Germinal center (tissue), 1 donor: Measurements from ENCODE around the gene C20orf204.
A peak's percentile ranks its signal among the peaks of the same experiment; 100 is the strongest.

Experiments used
- DNase-seq: peaks from one replicate; pipeline ENCODE4 v3.0.0; 2012; ENCODE audit warnings: mixed read lengths, low spot score

The C20orf204 gene

DNA sequence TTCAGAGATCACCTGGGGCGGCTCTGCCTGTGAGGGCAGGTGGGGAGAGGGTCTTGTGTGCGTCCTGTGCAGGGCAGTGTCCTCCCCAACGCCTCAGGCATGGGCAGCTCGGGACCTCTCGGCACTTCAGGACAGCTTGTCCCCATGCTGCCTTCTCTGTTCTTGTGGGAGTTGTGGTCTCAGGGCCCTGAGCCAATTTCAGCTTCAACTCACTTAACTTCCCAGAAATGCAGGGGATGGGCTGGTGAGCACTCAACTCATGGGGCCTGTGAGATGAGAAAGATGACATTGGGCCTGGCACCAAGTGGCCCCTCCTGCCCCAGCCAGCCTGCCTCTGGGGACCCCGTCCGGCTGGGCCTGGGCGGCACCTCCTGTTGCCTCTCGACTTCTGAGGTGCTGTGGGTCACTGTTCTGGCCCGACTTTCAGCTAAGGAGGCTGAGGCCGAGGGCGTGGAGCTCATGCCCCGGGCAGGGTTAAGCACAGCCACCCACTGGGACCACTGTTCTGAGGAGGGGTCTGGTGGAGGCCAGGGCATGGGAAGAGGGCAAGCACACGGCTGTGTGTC is 36.6 kb downstream of the C20orf204 start:
- no peak for DNase-seq

DNA sequence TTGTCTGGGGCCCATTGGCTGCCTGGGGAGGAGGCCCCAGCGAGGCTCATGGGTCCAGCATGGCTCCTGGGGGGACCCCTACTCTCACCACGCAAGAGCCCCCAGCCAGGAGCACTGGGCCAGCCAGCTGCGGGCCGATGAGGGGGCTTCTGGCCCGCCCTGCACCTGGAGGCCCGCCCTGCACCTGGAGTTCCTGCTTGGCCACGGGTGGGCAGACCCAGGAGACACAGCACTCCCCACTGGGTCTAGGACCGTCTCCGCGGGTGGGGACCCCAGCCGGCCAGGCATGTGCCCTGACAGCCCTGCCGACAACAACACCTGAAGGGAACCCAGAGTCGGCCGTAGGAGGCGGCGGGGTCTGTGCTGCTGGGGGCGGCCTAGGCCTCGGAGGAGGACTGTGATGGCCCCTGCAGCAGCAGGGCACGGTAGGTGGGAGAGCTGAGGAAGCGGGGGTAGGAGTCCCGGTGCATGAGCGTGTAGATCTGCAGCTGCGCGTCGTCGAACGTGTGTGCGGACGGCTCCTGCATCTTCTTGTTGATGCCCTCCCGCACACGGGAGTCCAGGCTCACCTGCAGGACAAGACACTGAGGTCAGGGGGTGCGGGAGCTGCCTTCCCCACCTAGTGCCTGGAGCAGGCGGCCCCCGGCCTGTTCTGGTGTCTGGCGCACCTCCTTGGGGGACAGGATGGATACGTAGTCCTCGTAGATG is 37.6 kb downstream of the C20orf204 start:
- DNase-seq: no peak

- DNase-seq: no peak
Observed at GRCh38 chr20:64074184-64074789, 38.3 kb downstream of the C20orf204 start.

GRCh38 chr20:64074963-64075362 is 39.0 kb downstream of the C20orf204 start:
- no peak for DNase-seq

DNA sequence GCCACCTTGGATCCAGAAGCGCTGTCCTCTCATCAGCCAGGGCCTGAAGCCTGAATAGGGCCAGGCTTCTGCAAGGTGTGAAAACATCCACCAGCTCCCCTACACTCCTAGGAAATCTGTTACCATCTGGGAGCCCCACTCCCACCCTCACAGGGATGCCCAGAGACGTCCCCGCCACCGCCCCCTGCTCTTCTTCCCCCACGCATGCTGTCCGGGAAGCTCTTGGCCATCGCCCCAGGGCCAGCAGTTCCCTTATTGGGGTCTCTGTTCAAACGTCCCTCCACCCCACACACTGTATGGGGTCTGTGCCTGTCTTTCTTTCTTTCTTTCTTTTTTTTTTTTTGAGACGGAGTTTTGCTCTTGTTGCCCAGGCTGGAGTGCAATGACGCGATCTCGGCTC is 39.6 kb downstream of the C20orf204 start:
- DNase-seq: no peak

DNA sequence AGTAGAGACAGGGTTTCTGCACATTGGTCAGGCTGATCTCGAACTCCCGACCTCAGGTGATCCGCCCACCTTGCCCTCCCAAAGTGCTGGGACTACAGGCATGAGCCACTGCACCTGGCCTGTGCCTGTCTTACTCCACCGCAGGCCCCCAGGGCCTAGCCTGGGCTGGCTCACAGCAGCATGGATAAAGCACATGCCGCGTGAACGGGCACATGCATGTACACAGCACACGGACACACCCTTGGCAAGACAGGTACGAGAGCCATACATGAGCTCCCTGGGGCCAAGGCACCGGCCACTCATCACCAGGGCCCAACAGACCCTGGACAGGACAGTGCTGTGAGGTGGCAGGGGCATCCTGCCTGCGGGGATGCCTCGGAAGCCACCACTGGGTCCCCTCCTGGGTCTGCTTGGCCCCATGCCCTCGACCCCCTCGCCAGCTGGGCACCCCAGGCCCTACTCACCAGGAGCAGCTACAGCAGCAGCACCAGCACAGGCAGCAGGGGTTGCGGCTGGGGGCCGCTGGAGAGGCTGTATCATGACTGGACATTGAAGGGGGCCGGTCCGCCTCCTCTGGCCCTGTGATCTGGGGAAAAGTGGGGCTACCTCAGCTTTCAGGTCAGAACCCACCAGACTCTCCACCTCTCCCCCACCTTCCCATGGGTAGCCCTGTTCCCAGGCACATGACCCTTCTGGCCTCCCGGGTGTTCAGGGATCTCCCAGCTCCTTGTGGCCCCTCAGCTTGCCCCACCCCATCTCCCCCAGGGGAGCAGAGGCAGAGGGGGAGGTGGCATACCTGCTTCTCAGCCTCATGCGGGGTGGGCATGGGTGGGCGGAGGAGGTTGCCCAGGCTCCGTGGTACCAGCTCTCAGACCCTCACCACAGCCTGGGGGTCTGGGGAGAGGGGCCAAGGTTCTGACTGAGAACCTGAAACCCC is 40.3 kb downstream of the C20orf204 start:
- no peak for DNase-seq

DNA sequence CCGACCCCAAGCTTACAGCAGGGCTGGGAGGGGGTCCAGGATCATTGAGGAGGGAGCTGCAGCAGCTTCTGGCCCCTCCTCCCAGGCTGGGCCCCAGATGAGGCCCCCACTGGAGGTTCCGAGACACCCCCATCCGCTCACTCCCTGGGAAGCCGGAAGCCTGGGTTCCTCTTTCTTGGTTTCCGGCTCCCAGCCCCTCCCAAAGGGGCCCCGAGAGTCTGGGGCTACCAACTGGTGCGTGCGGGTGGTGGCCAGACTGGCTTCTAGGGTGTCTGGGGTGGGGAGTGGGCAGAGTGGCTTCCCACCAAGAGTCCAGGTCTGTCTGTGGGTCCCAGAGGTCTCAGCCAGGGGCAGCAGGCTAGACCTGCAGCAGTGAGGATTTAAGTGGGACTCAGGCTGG is 41.1 kb downstream of the C20orf204 start:
- peak; percentile 68 for DNase-seq

DNA sequence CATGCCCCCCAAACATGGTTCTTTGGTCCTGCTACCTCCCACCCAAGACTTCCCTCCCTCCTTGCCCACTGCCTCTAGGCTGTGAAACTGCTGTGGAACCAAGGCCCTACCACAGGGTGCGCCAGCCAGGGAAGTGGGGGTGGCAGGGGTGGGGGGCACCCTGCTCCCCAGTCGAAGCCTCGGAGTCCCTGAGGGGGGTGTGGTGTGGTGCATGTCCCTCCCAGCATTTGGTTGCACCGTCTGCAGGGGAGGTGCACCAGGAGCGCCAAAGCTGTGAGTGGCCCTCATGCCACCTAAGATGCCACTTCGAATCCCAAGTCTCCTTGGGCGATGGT is 41.5 kb downstream of the C20orf204 start:
- no peak for DNase-seq

- DNase-seq: peak; percentile 77
Observed at GRCh38 chr20:64077876-64078551, 42.0 kb downstream of the C20orf204 start.

DNA sequence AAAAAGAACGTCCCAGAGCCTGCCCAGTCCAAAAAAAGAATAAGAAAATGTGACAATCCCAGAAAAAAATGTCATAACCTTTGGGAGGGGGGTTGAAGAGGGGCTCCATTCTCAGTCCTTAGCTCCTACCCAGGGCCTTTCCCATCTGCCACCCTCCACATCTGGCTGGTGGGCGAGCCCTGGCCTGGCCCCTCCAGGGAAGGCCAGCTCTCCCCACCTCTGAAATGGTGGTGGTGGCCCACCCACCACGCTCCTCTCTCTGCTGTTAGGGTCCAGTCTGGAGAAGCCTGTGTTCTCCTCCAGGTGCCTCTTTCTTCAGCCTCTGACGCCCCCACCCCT is 42.9 kb downstream of the C20orf204 start:
- DNase-seq: no peak

GRCh38 chr20:64079273-64080012 is 43.5 kb downstream of the C20orf204 start, which contains the start of gene RGS19:
Gene RGS19, minus strand, starts transcription at chr20:64079518. Its CDS starts 2,632 bp downstream, at chr20:64076886.
- peak; percentile 82 for DNase-seq

DNA sequence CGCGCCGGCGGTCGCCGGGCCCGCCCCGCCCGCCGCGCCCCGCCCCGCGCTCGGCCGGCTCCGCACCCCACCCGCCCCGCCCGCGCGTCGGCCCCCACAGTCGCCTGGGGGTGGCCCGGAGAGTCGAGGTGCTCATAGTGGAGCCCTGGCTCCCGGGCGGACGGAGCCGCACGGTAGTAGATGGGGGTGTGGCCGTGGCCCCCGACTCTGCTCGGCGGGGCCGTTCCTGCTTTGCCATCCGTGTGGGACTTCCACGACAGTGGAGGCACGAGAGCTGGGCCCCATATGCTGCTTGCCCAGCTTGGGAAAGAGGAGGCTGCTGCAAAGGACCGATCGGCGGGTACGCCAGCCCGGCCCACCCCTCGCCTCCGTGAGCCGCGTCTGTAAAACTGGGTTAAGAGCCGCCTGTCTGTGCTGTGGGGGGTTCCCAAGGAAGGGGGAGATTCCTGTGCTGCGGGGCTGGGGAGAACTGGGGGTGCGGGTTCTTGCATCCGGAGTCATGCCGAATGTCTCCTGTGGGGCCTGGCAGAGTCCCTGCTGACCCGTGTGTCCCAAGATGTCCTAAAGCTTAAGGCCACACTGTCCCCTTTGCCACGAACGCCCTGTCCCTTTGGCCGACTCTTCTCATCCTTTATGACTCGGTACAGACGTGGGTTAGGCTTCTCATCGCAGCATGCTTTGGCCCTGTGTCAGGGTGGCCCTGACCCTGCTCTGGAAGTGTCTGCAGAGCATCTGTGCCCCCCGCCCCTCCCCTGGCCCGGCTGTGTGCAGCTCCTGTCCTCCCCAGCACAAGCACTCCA is 44.2 kb downstream of the C20orf204 start, which contains the start of gene OPRL1:
Gene OPRL1 (plus strand): TSS at position 70 of the 800 bp plus-strand sequence. CDS start 12,639 bp downstream, outside the sequence.
- no peak for DNase-seq

GRCh38 chr20:64080813-64081623 is 45.0 kb downstream of the C20orf204 start:
- no peak for DNase-seq

GRCh38 chr20:64081624-64081964 is 45.6 kb downstream of the C20orf204 start:
- no peak for DNase-seq

DNA sequence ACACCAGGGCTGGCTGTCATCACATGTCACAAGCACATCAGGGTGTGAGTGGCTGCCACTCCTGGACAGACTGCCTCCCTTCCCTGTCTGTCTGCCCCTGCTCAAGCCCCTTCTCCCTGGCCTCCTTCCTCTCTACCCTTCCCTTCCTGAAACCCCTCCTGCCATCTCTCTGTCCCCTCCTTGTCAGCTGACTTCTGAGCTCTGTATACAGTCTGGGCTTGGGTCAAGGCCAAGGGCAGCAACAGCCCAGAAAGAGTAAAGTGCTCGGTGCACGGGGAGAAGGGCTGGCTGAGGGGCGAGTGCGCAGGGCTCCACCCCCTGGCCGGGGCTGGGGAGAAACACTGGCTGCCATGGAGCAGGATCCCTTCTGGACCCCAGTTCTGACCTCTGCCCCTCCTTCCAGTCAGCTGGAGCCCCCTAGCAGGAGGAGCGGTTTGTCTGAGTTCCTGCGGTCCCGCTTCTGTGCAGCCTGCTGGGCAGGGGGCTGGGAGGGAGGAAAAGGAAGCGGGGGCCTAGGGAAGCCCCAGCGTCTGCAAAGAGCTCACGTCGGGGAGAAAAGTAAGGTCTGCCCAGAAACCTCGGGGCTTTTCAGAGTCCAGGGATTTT is 46.2 kb downstream of the C20orf204 start:
- DNase-seq: no peak

DNA sequence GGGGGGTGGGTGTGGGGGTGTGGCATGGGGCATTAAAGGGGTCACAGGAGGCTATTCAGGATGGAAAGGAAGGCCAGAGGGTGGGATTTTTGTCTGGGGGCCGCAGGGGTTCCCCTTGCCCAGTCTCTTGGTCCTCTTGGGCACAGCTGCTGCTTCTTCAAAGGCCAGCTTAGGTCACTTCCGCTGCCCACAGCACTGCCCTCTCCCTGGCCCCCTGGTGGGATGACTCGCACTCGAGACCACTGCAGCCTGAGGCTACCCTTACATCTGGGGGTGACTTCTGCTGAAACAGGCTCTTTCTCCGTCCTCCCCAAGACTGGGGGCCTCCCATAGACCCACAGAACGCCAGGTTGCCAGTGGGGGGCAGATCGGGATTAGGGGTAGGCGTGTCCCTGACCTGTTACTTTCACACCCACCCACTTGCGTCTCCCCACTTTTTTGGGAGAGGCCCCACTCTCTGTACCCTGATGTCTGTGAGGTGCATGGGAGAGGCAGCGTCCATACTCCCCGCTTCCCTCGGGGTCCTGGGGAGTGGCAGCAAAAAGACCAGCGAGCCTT is 46.9 kb downstream of the C20orf204 start:
- no peak for DNase-seq

DNA sequence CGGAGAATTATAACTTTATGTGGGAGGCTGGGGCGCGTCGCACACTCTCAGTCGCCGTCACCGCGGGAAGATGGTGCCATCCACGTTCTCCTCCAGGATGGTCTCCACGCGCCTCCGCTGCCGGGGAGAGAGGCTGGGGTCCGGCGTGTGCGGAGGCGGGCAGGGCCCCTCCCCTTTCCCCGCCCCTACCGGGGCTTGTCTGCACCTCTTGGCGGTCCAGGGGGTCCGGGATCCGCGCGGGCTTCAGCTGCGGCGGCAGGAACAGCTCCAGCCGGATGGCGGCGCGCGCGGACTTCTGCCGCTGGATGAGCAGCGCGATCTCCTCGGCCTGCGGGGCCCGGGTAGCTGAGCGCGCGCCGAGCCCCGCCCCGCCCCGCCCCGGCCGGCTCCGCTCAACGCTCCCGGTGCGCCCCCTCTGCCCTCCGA is 47.4 kb downstream of the C20orf204 start:
- peak; percentile 65 for DNase-seq

DNA sequence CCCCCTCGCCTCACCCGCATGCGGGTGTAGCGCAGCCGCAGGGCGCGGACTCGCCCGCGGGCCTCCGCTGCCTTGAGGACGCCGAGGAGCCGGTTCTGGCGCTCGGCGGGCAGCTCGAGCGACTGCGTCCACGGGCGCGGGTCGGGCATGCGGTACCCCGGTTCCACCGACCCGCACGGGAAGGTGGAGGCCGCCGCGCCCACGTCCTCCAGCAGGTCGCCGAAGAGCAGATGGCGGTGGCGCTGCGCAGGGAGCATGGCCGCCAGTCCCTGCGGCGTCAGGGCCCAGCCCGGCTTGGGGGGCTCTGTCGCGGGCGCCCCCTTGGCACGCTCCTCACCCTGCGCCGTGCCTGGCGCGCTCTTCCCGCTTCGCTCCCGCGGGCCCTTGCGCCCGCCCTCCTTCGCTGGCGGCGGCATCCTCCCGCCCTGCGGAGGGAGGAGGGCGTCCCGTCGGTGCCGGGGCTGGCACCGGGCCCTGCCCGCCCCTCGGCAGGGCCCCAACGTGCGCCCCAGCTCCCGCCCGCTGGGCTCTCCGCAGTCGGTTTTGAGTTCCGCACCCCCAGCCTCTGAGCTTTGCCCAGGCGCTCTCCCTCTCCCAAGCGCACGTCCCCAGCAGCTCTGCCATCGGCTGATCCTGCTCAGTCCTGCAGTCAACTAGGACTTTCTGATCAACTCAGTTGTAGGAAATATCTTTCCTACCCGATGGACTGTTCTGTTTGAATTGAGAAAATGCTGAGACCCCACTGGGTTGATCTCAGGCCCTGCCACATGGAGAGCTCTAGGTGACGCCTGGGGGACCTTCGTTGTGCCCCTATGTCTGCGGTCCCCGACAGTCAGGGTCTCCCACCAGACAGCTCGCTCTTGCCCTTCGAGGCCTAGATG is 48.1 kb downstream of the C20orf204 start, which contains the start of gene LKAAEAR1:
Gene LKAAEAR1 (minus strand): TSS at position 595 of the 881 bp plus-strand sequence. CDS start 179 bp downstream, at position 416.
- DNase-seq: no peak
